SK-N-MC (cell line): ENCODE results near the gene CREB3L2.

Source experiments
- DNase-seq: peaks from one replicate; pipeline ENCODE4 v3.0.0-alpha.2; 2011; ENCODE audit warnings: low read depth, low spot score
- H3K27ac ChIP-seq: fragments of 200-600 bp; sonication (generic); 2 replicates; pipeline ENCODE4 v1.5.1; 2016; ENCODE audit warnings: mixed run types
- H3K36me3 ChIP-seq: fragments of 200-600 bp; sonication (generic); 2 replicates; pipeline ENCODE4 v1.6.1; 2017; ENCODE audit warnings: antibody characterized with exemption, low read length, mixed read lengths; ENCODE audit not compliant: insufficient read depth
- H3K4me3 ChIP-seq: fragments of 200-600 bp; sonication (generic); 2 replicates; pipeline ENCODE4 v1.5.1; 2016
- H3K9ac ChIP-seq: fragments of 200-600 bp; sonication (generic); 2 replicates; pipeline ENCODE4 v1.8.0; 2017; ENCODE audit warnings: mixed run types, mixed read lengths; ENCODE audit not compliant: insufficient read length
- H3K9me3 ChIP-seq: fragments of 200-600 bp; sonication (generic); 2 replicates; pipeline ENCODE4 v1.6.1; 2017; ENCODE audit warnings: low read depth, mild to moderate bottlenecking, antibody characterized with exemption, low read length, moderate library complexity, mixed read lengths
- EZH2 ChIP-seq: fragments of 200-600 bp; sonication (generic); IDR thresholded peaks from one replicate; pipeline ENCODE4 v1.6.1; 2017; ENCODE audit warnings: antibody characterized with exemption
- FOXP2 ChIP-seq: optimal IDR thresholded peaks from 2 replicates; pipeline ENCODE3; 2011; ENCODE audit warnings: mild to moderate bottlenecking, moderate library complexity; ENCODE audit not compliant: insufficient read depth; ENCODE audit errors: extremely low read length, control extremely low read depth
- POLR2AphosphoS5 ChIP-seq: IDR thresholded peaks from 2 replicates; pipeline ENCODE4 v1.6.1; 2012; ENCODE audit warnings: mild to moderate bottlenecking, low read depth, low read length, borderline replicate concordance

The CREB3L2 gene

GRCh38 chr7:137873524-137873923, 128.4 kb downstream of the CREB3L2 start:
- no peak overlapping the region for H3K27ac ChIP-seq
- H3K9ac ChIP-seq = no peak overlapping the region
- H3K36me3 ChIP-seq = no peaks in the 10 kb centered on the region
- no peaks in the 10 kb centered on the region for H3K9me3 ChIP-seq
- no peak for DNase-seq
- no peak for TF ChIP-seq FOXP2
- TF ChIP-seq EZH2 = no peak
- TF ChIP-seq POLR2AphosphoS5 = no peak
- no peak overlapping the region for H3K4me3 ChIP-seq

GRCh38 chr7:137871170-137871915, 130.5 kb downstream of the CREB3L2 start:
- no peak overlapping the region for H3K9ac ChIP-seq
- H3K36me3 ChIP-seq = no peaks in the 10 kb centered on the region
- no peak overlapping the region for H3K27ac ChIP-seq
- no peak overlapping the region for H3K4me3 ChIP-seq
- no peak for TF ChIP-seq EZH2
- no peak for TF ChIP-seq FOXP2
- no peak for TF ChIP-seq POLR2AphosphoS5
- H3K9me3 ChIP-seq = no peaks in the 10 kb centered on the region
- no peak for DNase-seq

DNA sequence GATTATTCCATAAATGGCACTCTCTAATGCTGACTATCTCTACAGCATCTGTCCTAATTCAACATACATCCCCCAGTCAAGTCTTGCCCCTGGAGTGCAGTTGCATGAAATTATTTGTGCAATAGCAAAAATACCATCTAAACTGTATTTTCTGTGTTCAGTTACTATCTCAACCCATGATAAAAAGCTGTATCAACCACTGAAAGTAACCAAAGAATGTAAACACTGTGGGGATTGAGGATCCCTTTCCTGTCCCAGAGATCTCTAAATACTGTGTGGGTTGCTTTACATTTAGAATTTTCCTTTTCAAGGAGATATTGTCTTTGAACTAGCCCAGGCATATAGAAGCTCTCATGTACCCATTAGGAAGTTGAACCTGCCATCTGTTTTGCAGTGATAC, 131.2 kb downstream of the CREB3L2 start:
- no peak overlapping the region for H3K9ac ChIP-seq
- no peak overlapping the region for H3K27ac ChIP-seq
- TF ChIP-seq EZH2 = no peak
- no peak for TF ChIP-seq POLR2AphosphoS5
- TF ChIP-seq FOXP2 = no peak
- peaks cover 2% of the 10 kb centered on the region; the same call in 1 of the 2 replicates for H3K9me3 ChIP-seq
- no peak for DNase-seq
- H3K4me3 ChIP-seq = no peak overlapping the region
- H3K36me3 ChIP-seq = no peaks in the 10 kb centered on the region

- DNase-seq = no peak
- Histone ChIP-seq H3K9me3 (peaks cover 2% of the 10 kb centered on the region; the same call in 1 of the 2 replicates), H3K4me3 (no peak overlapping the region), H3K27ac (no peak overlapping the region), H3K9ac (no peak overlapping the region), H3K36me3 (no peaks in the 10 kb centered on the region)
- TF ChIP-seq EZH2 (no peak), POLR2AphosphoS5 (no peak), FOXP2 (no peak)
Observed at GRCh38 chr7:137870078-137870477, 131.8 kb downstream of the CREB3L2 start.

GRCh38 chr7:137869260-137869659, 132.6 kb downstream of the CREB3L2 start:
- H3K9ac ChIP-seq = no peak overlapping the region
- H3K4me3 ChIP-seq = no peak overlapping the region
- peaks cover 2% of the 10 kb centered on the region; the same call in 1 of the 2 replicates for H3K9me3 ChIP-seq
- H3K36me3 ChIP-seq = no peaks in the 10 kb centered on the region
- TF ChIP-seq FOXP2 = no peak
- TF ChIP-seq POLR2AphosphoS5 = no peak
- no peak for TF ChIP-seq EZH2
- DNase-seq = no peak
- H3K27ac ChIP-seq = no peak overlapping the region

DNA sequence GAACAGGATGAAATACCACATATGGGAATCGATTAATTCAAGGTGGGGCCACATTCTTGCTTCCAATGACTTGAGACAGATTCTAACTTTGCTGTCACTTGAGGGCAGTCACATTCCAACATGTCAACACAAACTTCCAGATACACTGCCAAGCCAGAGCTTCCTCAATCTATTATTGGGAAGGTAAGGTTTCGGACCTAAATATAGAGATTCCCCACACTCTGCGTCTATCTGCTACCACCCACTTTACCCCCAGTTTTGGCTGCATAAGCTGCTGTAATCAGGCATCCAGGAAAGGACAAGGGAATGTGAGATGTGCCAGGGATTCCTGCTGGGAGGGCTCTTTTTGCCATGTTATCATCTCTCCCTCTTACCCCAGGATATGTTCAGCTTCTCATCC, 134.6 kb downstream of the CREB3L2 start:
- Histone ChIP-seq H3K9ac (no peak overlapping the region), H3K4me3 (no peak overlapping the region), H3K36me3 (no peaks in the 10 kb centered on the region), H3K27ac (no peak overlapping the region), H3K9me3 (peaks cover 2% of the 10 kb centered on the region; the same call in 1 of the 2 replicates)
- TF ChIP-seq FOXP2 (no peak), EZH2 (no peak), POLR2AphosphoS5 (no peak)
- DNase-seq = no peak

DNA sequence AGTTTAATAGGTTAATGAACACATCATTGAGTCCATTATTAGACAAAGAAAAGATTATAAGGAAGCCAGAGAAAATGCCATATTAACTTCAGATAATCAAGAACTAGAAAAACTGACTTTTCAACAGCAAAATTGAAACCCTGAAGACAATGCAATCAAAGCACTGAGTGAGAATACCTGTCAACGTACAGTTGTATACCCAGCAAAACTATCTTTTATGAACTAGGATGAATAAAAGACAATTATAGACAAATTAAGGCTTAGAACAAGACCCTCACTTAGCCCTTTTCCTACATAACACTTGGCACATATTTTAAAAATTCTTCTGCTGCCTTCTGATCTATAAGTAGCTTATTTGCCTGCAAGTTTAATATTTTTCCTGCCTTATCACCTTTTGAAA, 136.1 kb downstream of the CREB3L2 start:
- H3K4me3 ChIP-seq = no peak overlapping the region
- H3K27ac ChIP-seq = no peak overlapping the region
- H3K36me3 ChIP-seq = no peaks in the 10 kb centered on the region
- no peak overlapping the region for H3K9ac ChIP-seq
- H3K9me3 ChIP-seq = peaks cover 2% of the 10 kb centered on the region; the same call in 1 of the 2 replicates
- TF ChIP-seq FOXP2 = no peak
- DNase-seq = no peak

DNA sequence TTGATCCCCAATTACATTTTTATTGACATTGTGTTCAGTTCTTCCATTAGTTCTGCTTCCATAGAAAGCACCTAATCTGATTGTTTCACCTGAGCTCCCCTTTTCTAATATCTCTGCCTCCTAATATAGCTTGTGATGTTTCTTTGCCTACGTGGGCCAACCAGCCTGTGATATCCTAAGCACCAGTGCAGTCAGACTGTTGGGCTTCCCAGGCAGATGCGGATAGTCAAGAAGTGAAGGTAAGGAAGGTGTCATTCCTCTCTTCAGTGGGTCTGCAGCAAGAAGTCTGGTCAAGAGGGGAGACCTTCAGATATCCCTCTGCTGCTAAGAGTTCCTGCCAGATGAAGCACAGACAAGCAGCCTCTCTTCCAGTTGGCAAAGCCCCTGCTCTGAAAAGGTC, 138.9 kb downstream of the CREB3L2 start:
- Histone ChIP-seq H3K36me3 (no peaks in the 10 kb centered on the region), H3K9ac (no peak overlapping the region), H3K27ac (no peak overlapping the region), H3K4me3 (no peak overlapping the region), H3K9me3 (peaks cover 2% of the 10 kb centered on the region; the same call in 1 of the 2 replicates)
- TF ChIP-seq FOXP2 (no peak), EZH2 (no peak), POLR2AphosphoS5 (no peak)
- DNase-seq = no peak

DNA sequence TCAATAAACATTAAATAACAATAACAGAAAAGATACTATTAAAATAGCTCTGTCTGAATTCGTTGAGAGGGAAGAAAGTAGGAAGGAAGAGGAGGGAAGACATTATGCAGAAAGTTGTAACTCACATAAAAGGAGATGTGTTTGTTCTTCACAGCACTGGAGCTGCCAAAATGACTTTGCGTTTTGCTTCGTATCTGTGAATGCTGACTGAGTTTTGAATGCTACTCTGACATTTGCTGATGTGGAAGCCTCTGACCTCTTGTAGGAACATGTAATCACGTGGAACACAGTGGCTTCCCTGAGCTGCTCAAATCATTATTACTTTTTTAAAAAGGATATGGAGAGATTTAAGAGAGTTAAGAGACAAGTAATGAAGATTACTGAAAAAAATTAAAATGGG, 139.5 kb downstream of the CREB3L2 start:
- TF ChIP-seq POLR2AphosphoS5 = no peak
- Histone ChIP-seq H3K9me3 (peaks cover 2% of the 10 kb centered on the region; the same call in 1 of the 2 replicates), H3K36me3 (no peaks in the 10 kb centered on the region), H3K4me3 (no peak overlapping the region), H3K27ac (no peak overlapping the region), H3K9ac (no peak overlapping the region)
- DNase-seq = no peak
